Measurements from ENCODE around the gene MAGEA4. TPM values are rescaled to one million over a fixed set of nuclear protein-coding genes. Genes with fewer than 3 reads are reported as not detected.
A peak's percentile ranks its signal among the peaks of the same experiment; 100 is the strongest.

Gene MAGEA4
- total and polyA plus RNA-seq, 2 donors (not counting 3 experiments of a cell fraction or from before 2014, with no cell fraction given): not detected

GRCh38 chrX:151902813-151903591 is 9.7 kb upstream of the MAGEA4 start:
- Histone ChIP-seq H3K4me3 (replicated peaks in 1 of 3; ENCODE audit: insufficient read depth in 1 of 3, low read depth in 1 of 3, low read length in 3 of 3) (no peak overlapping the region), H3K9me3 (replicated peaks; ENCODE audit: control insufficient read depth, insufficient read depth, low read length) (no peaks in the 10 kb centered on the region), H3K27me3 (ENCODE audit: control insufficient read depth in 2 of 2, insufficient read depth in 2 of 2, low read length in 2 of 2) (no peaks in the 10 kb centered on the region), H4K20me1 (replicated peaks; ENCODE audit: control insufficient read depth, extremely low read depth, insufficient read depth, low read length) (no peaks in the 10 kb centered on the region), H3K79me2 (ENCODE audit: control insufficient read depth, insufficient read depth, low read length) (no peaks in the 10 kb centered on the region), H3K9ac (replicated peaks; ENCODE audit: extremely low read depth, insufficient read depth, low read length) (no peak overlapping the region), H3K9me1 (replicated peaks; ENCODE audit: control insufficient read depth, extremely low read depth, insufficient read depth, low read length) (no peaks in the 10 kb centered on the region), H3K4me2 (ENCODE audit: insufficient read depth, low read length) (no peak overlapping the region), H2AFZ (ENCODE audit: low read depth, low read length) (peak overlapping the region; percentile 32), H3K4me1 (ENCODE audit: control insufficient read depth, extremely low read depth, insufficient read depth, low read length) (peaks cover 12% of the 10 kb centered on the region), H3K36me3 (ENCODE audit: control insufficient read depth in 2 of 2, extremely low read depth in 1 of 2, insufficient read depth in 2 of 2, low read length in 2 of 2) (no peaks in the 10 kb centered on the region), H3K27ac (ENCODE audit: insufficient read depth, low read depth, low read length) (peak overlapping the region; percentile 75)
- peak; percentile 91 for DNase-seq (ENCODE audit: low read depth, low spot score)
- POLR2A ChIA-PET: no interaction called here
- BruUV-seq (replicated peaks): no TSS peak
- CTCF ChIA-PET: interaction anchor here (0.6 to 1.1 kb wide), 3 partner anchors 35 to 72 kb away, joined by 3 to 4 read pairs (median 3); no protein-coding TSS in a partner anchor
- no peak for TF ChIP-seq MYC (IDR thresholded peaks at IDR 0.05; ENCODE audit: low read depth, low read length)
- TF ChIP-seq MAX (IDR thresholded peaks at IDR 0.05; ENCODE audit: insufficient read depth, insufficient read length): no peak
- TF ChIP-seq EZH2 (IDR thresholded peaks at IDR 0.05; ENCODE audit: borderline replicate concordance, low read depth, low read length, severe bottlenecking): no peak
- TF ChIP-seq POLR2A (IDR thresholded peaks at IDR 0.05; ENCODE audit: low read depth, low read length): no peak
- peak; percentile 58 for TF ChIP-seq GATA2 (IDR thresholded peaks at IDR 0.05; ENCODE audit: insufficient read depth, insufficient read length, low read depth, low read length)
- TF ChIP-seq FOS (IDR thresholded peaks at IDR 0.05; ENCODE audit: borderline replicate concordance, insufficient read depth, low read length): peak; percentile 85
- peak; percentile 62 for TF ChIP-seq POLR2AphosphoS5 (IDR thresholded peaks at IDR 0.05; ENCODE audit: insufficient read depth, low read depth, low read length)
- peak; percentile 85 for TF ChIP-seq JUN (IDR thresholded peaks at IDR 0.05; ENCODE audit: borderline replicate concordance, insufficient read depth, insufficient read length, low read depth)
- no peak for TF ChIP-seq CTCF (IDR thresholded peaks at IDR 0.05; ENCODE audit: extremely low read depth in 1 of 2, insufficient read depth in 1 of 2, low read depth in 1 of 2, low read length in 2 of 2)
- dilution Hi-C loops (cut with MboI; ENCODE audit: extremely low pct_ligation_motif_present, low sequenced_read_pairs) (no loop called here), intact Hi-C loops (cut with micrococcal nuclease) (loop anchor here (1.0 kb wide), 2 partner anchors 33 to 81 kb away; no protein-coding TSS in a partner anchor)
- FAIRE-seq: peak; percentile 95
